H1 (cell line): Measurements from ENCODE around the gene OR56A4.

Source experiments
- CBX5 ChIP-seq: fragments of 300-800, 300-1000 bp; sonication (generic); IDR thresholded peaks from 2 replicates; pipeline ENCODE4 v1.7.1; 2016; ENCODE audit warnings: antibody characterized with exemption, low read length, low read depth
- CEBPB ChIP-seq: IDR thresholded peaks from 2 replicates; pipeline ENCODE4 v1.6.1; 2012; ENCODE audit warnings: low read depth, low read length
- CREB1 ChIP-seq: IDR thresholded peaks from 2 replicates; pipeline ENCODE4 v1.6.1; 2012; ENCODE audit warnings: inconsistent platforms
- MAFK ChIP-seq: IDR thresholded peaks from 2 replicates; pipeline ENCODE4 v1.6.1; 2012; ENCODE audit warnings: low read depth, mild to moderate bottlenecking, improper control_type of control experiment, low read length
- PHF8 ChIP-seq: fragments of 200-600 bp; sonication (generic); conservative IDR thresholded peaks from 2 replicates; pipeline ENCODE4 v1.7.1; 2012; ENCODE audit warnings: low read depth, mild to moderate bottlenecking, inconsistent platforms, low read length, moderate library complexity
- POLR2A ChIP-seq, 2 experiments: IDR thresholded peaks; 1 replicate in 1 of 2; 2 replicates in 1 of 2; pipeline ENCODE4 v1.6.1; 2011; ENCODE audit warnings: low read depth in 2 of 2, low read length in 2 of 2, mild to moderate bottlenecking in 2 of 2; ENCODE audit errors: control extremely low read depth in 1 of 2
- RFX5 ChIP-seq: IDR thresholded peaks from 2 replicates; pipeline ENCODE4 v1.6.1; 2011; ENCODE audit warnings: low read depth, low read length, improper control_type of control experiment, borderline replicate concordance
- SIN3A ChIP-seq, 2 experiments: IDR thresholded peaks in 1 of 2; conservative IDR thresholded peaks in 1 of 2; 2 replicates each; pipeline ENCODE4 v1.6.1; 2011 to 2012; ENCODE audit warnings: low read length in 2 of 2, improper control_type of control experiment in 1 of 2, low read depth in 1 of 2, mild to moderate bottlenecking in 1 of 2
- TAF7 ChIP-seq: optimal IDR thresholded peaks from 2 replicates; pipeline ENCODE3; 2011; ENCODE audit warnings: low read depth, mild to moderate bottlenecking, inconsistent platforms, low read length, moderate library complexity, borderline replicate concordance
- TEAD4 ChIP-seq: IDR thresholded peaks from 2 replicates; pipeline ENCODE4 v1.6.1; 2012; ENCODE audit warnings: low read depth, low read length, inconsistent platforms, mixed read lengths
- TF ChIP-seq, protein P1 (sequence below), 3 experiments: IDR thresholded peaks; 1 replicate in 2 of 3; 2 replicates in 1 of 3; pipeline versions ENCODE4 v1.5.1 to v1.6.1; 2011; ENCODE audit warnings: low read length in 3 of 3, mild to moderate bottlenecking in 3 of 3, inconsistent platforms in 2 of 3, low read depth in 1 of 3, moderate library complexity in 1 of 3; ENCODE audit not compliant: insufficient read depth in 1 of 3; ENCODE audit errors: control extremely low read depth in 1 of 3

DNA sequence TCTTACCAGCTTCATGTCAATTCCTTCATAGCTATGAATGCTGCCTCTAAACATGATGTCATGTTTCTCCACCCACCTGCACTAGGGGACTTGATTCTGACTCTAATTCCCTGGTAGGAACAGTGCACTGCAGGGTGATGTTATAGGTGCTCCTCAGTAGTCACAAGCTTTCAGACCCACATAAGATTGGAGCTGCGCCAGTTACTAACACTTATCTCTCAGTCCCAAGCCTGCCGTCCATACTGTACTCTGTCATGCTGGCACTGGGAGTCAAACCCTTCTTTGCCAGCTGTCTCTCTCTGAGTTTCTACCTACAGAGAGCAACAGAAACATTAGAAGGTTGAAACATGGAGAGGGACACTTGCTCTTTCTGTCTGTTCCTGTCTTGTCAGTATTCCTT is 18.3 kb upstream of the OR56A4 start:
- TF ChIP-seq MAFK (no peak), CREB1 (no peak), CEBPB (no peak), CBX5 (no peak), TAF7 (no peak), PHF8 (no peak), POLR2A (IDR thresholded peaks at IDR 0.05; ENCODE audit: control extremely low read depth in 1 of 2, low read depth in 2 of 2, low read length in 2 of 2) (no peak), TEAD4 (no peak), SIN3A (conservative IDR thresholded peaks at IDR 0.05 in 1 of 2, IDR thresholded peaks at IDR 0.05 in 1 of 2; ENCODE audit: low read depth in 1 of 2, low read length in 2 of 2) (no peak), RFX5 (no peak)
- TF ChIP-seq, protein P1, sequence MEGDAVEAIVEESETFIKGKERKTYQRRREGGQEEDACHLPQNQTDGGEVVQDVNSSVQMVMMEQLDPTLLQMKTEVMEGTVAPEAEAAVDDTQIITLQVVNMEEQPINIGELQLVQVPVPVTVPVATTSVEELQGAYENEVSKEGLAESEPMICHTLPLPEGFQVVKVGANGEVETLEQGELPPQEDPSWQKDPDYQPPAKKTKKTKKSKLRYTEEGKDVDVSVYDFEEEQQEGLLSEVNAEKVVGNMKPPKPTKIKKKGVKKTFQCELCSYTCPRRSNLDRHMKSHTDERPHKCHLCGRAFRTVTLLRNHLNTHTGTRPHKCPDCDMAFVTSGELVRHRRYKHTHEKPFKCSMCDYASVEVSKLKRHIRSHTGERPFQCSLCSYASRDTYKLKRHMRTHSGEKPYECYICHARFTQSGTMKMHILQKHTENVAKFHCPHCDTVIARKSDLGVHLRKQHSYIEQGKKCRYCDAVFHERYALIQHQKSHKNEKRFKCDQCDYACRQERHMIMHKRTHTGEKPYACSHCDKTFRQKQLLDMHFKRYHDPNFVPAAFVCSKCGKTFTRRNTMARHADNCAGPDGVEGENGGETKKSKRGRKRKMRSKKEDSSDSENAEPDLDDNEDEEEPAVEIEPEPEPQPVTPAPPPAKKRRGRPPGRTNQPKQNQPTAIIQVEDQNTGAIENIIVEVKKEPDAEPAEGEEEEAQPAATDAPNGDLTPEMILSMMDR (IDR thresholded peaks at IDR 0.05; ENCODE audit: control extremely low read depth in 1 of 3, insufficient read depth in 1 of 3, low read depth in 1 of 3, low read length in 3 of 3), result no peak
